Measurements from ENCODE around the gene THAP7. TPM values are rescaled to one million over a fixed set of nuclear protein-coding genes. Genes with fewer than 3 reads are reported as not detected.

The THAP7 gene
- total and polyA plus RNA-seq, 9 of the 15 experiments (the other 6 are each of a cell fraction or from before 2014, with no cell fraction given): 7.9 to 263 (median 84.1) TPM

DNA sequence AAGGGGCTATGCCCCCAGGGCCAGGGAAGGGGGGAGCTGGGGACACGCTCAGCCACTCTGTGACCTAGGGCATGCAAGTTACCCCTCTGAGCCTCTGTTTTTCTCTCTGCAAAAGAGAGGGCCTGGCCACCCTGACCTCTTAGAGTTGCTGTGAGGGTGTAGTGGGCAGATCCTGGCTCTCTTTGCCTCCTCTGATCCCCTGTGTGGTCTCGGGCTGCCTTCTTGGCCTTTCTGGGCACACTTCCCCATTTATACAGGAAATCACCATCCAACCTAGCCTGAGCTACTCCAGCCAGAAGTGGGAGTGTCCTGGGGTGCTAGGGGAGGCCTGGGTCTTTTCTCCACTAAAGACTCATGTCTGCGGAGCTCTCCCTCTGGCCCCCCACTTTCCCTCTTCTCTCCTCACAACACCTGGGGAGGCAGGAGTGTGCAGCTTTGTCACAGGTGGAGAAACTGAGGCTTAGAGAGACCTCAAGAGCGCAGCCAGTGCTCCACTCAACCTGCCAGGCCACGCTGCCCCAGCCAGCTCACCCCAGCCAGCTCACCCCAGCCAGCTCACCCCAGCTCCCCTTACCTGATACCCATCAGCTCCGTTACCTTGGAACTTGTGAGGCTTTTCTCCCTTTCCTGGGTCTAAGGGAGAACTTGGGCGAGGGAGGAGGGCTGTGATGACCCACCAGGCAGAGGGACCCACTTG is 33.5 kb downstream of the THAP7 start:
- Histone ChIP-seq H3K9me1 (ENCODE audit: control insufficient read depth, insufficient read depth, low read length) (no peaks in the 10 kb centered on the region), H3K4me1 (replicated peaks in 1 of 2; ENCODE audit: control insufficient read depth in 2 of 2, insufficient read depth in 2 of 2, low read length in 2 of 2) (peaks cover 0 to 47% of the 10 kb centered on the region in 2 experiments; a peak in 3 of 5 replicates), H4K20me1 (replicated peaks; ENCODE audit: control insufficient read depth, insufficient read depth, low read length) (peaks cover 41% of the 10 kb centered on the region), H3K27ac (ENCODE audit: extremely low read depth, low read depth, low read length) (no peak overlapping the region), H3K27me3 (ENCODE audit: control insufficient read depth in 2 of 2, insufficient read depth in 2 of 2, low read length in 2 of 2) (peaks cover 19 to 46% of the 10 kb centered on the region in 2 experiments; a peak in 4 of 5 replicates), H3K36me3 (ENCODE audit: control insufficient read depth, insufficient read depth, low read length) (no peaks in the 10 kb centered on the region), H3K4me3 (no peak overlapping the region), H3K9me3 (replicated peaks; ENCODE audit: control insufficient read depth, insufficient read depth, low read depth, low read length) (no peaks in the 10 kb centered on the region), H3K79me2 (ENCODE audit: control insufficient read depth, insufficient read depth, low read length) (no peaks in the 10 kb centered on the region), H3K4me2 (ENCODE audit: insufficient read depth, low read length) (no peak overlapping the region), H3K9ac (ENCODE audit: insufficient read depth in 1 of 2, low read depth in 2 of 2, low read length in 2 of 2) (peak overlapping the region in 1 of 2 experiments; percentile 15; a peak in 1 of 4 replicates), H2AFZ (ENCODE audit: low read depth, low read length) (no peak overlapping the region)
- ATAC-seq (peak; percentile 2), DNase-seq (ENCODE audit: extremely low read depth in 1 of 4, low spot score in 3 of 4) (peak in 1 of 4 experiments; percentile 54), FAIRE-seq (no peak)
- no TSS peak for BruUV-seq (replicated peaks)
- 44% methylated on average over 7 of the region's 7 CpGs for WGBS (ENCODE audit: insufficient coverage, low coverage, missing lambda C conversion rate)
- in situ Hi-C loops (cut with MboI): loop anchor here (25.0 kb wide), 1 partner anchor 169 kb away; no protein-coding TSS in a partner anchor
- ChIA-PET POLR2A (interaction anchor here (0.6 to 64.4 kb wide), 7 partner anchors 8 to 244 kb away, joined by 3 to 1556 read pairs (median 92); partner anchors contain the start of genes CRKL, LZTR1 and THAP7), CTCF (ENCODE audit: low intra/inter-chr PET ratio) (no interaction called here)
- intact Hi-C loops (cut with micrococcal nuclease): no loop called here
- 0 out of 2 replicates have a peak, but pooled peaks have one; percentile 18 for TF ChIP-seq RBFOX2 (IDR thresholded peaks at IDR 0.05; ENCODE audit: low read depth, low read length)
- TF ChIP-seq ZFPM2 (CRISPR knock-in tag; IDR thresholded peaks at IDR 0.05): peak; percentile 88; the same call in 1 of the 2 replicates
- TF ChIP-seq BCOR (IDR thresholded peaks at IDR 0.05): 0 out of 2 replicates have a peak, but pooled peaks have one; percentile 26
- TF ChIP-seq, protein P1, sequence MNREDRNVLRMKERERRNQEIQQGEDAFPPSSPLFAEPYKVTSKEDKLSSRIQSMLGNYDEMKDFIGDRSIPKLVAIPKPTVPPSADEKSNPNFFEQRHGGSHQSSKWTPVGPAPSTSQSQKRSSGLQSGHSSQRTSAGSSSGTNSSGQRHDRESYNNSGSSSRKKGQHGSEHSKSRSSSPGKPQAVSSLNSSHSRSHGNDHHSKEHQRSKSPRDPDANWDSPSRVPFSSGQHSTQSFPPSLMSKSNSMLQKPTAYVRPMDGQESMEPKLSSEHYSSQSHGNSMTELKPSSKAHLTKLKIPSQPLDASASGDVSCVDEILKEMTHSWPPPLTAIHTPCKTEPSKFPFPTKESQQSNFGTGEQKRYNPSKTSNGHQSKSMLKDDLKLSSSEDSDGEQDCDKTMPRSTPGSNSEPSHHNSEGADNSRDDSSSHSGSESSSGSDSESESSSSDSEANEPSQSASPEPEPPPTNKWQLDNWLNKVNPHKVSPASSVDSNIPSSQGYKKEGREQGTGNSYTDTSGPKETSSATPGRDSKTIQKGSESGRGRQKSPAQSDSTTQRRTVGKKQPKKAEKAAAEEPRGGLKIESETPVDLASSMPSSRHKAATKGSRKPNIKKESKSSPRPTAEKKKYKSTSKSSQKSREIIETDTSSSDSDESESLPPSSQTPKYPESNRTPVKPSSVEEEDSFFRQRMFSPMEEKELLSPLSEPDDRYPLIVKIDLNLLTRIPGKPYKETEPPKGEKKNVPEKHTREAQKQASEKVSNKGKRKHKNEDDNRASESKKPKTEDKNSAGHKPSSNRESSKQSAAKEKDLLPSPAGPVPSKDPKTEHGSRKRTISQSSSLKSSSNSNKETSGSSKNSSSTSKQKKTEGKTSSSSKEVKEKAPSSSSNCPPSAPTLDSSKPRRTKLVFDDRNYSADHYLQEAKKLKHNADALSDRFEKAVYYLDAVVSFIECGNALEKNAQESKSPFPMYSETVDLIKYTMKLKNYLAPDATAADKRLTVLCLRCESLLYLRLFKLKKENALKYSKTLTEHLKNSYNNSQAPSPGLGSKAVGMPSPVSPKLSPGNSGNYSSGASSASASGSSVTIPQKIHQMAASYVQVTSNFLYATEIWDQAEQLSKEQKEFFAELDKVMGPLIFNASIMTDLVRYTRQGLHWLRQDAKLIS (CRISPR knock-in tag; IDR thresholded peaks at IDR 0.05): 0 out of 2 replicates have a peak, but pooled peaks have one; percentile 36
- no peak for TF ChIP-seq JUN (IDR thresholded peaks at IDR 0.05; ENCODE audit: borderline replicate concordance, low read depth, low read length)
- 0 out of 2 replicates have a peak, but pooled peaks have one; percentile 46 for TF ChIP-seq JUN (CRISPR knock-in tag; IDR thresholded peaks at IDR 0.05; ENCODE audit: borderline replicate concordance)
- TF ChIP-seq KDM5B (IDR thresholded peaks at IDR 0.05; ENCODE audit: insufficient replicate concordance, low read depth, low read length): peak; percentile 43
- no peak for TF ChIP-seq COPS2 (conservative IDR thresholded peaks at IDR 0.05)
- TF ChIP-seq, protein P2, sequence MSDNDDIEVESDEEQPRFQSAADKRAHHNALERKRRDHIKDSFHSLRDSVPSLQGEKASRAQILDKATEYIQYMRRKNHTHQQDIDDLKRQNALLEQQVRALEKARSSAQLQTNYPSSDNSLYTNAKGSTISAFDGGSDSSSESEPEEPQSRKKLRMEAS (CRISPR knock-in tag; IDR thresholded peaks at IDR 0.05): no peak; the same call in 1 of the 2 replicates
- TF ChIP-seq KAT7 (CRISPR knock-in tag; IDR thresholded peaks at IDR 0.05; ENCODE audit: borderline replicate concordance): peak; percentile 70; the same call in 1 of the 2 replicates
- no peak for TF ChIP-seq BHLHE40 (IDR thresholded peaks at IDR 0.05; ENCODE audit: low read length)
- TF ChIP-seq RHOXF2B (CRISPR knock-in tag; conservative IDR thresholded peaks at IDR 0.05): peak; percentile 84; the same call in 1 of the 2 replicates
